ENCODE results near the gene ATAD1.
"Not testable (repeated sequence)": the region's sequence is repeated elsewhere in the genome, so short reads cannot be mapped to it uniquely, and the experiment has no call there.

The ATAD1 gene

GRCh38 chr10:87817609-87818504 is at the start of gene ATAD1:
Gene ATAD1 (minus strand): TSS chr10:87818226. CDS start chr10:87814599, 3,627 bp downstream.
- peak; percentile 80 for DNase-seq

GRCh38 chr10:87867453-87867852 is 49.4 kb upstream of the ATAD1 start:
- no peak for DNase-seq

GRCh38 chr10:87866412-87866974 is 48.5 kb upstream of the ATAD1 start:
- DNase-seq = no peak

GRCh38 chr10:87865241-87865881 is 47.3 kb upstream of the ATAD1 start:
- no peak for DNase-seq

GRCh38 chr10:87864496-87865059 is 46.6 kb upstream of the ATAD1 start:
- DNase-seq = no peak

- not testable (repeated sequence) for DNase-seq
These were observed 46.0 kb upstream of the ATAD1 start for GRCh38 chr10:87863951-87864495.

- peak; percentile 91 for DNase-seq
These were observed 45.3 kb upstream of the ATAD1 start, which contains the start of the genes KLLN and PTEN for GRCh38 chr10:87863053-87863943. Gene KLLN (minus strand): TSS chr10:87863533. CDS start chr10:87862487, 1,046 bp downstream. Gene PTEN (plus strand): TSS chr10:87863625. CDS start chr10:87864470, 845 bp downstream.

GRCh38 chr10:87862679-87863052 is 44.6 kb upstream of the ATAD1 start:
- DNase-seq = no peak

- DNase-seq = peak; percentile 98
These were observed 44.1 kb upstream of the ATAD1 start for GRCh38 chr10:87861953-87862678.

GRCh38 chr10:87861566-87861952 is 43.5 kb upstream of the ATAD1 start:
- DNase-seq = peak; percentile 73

- DNase-seq = no peak
These were observed 42.9 kb upstream of the ATAD1 start for GRCh38 chr10:87860816-87861403.

GRCh38 chr10:87860156-87860795 is 42.2 kb upstream of the ATAD1 start:
- DNase-seq = peak; percentile 85

- not testable (repeated sequence) for DNase-seq
These were observed 37.6 kb upstream of the ATAD1 start for GRCh38 chr10:87855665-87856064.

GRCh38 chr10:87855247-87855646 is 37.2 kb upstream of the ATAD1 start:
- not testable (repeated sequence) for DNase-seq

GRCh38 chr10:87852089-87852488 is 34.1 kb upstream of the ATAD1 start:
- DNase-seq = no peak

- peak; percentile 72 for DNase-seq
These were observed 32.7 kb upstream of the ATAD1 start for GRCh38 chr10:87850742-87851205.

- DNase-seq = no peak
These were observed 31.0 kb upstream of the ATAD1 start for GRCh38 chr10:87849001-87849400.

- DNase-seq = no peak
These were observed 29.5 kb upstream of the ATAD1 start for GRCh38 chr10:87847550-87847949.

- not testable (repeated sequence) for DNase-seq
These were observed 28.7 kb upstream of the ATAD1 start for GRCh38 chr10:87846711-87847110.

GRCh38 chr10:87846023-87846422 is 28.0 kb upstream of the ATAD1 start:
- no peak for DNase-seq
